RCC 7860 (cell line): ENCODE measurements around the gene SPTY2D1.

ENCODE experiments used
- DNase-seq: peaks from one replicate; pipeline ENCODE4 v3.0.0-alpha.2; 2015; ENCODE audit warnings: low spot score
- FAIRE-seq: peaks from 2 replicates; lab custom pipeline; 2012; peaks lifted over from hg19 to GRCh38; lab: Jason Lieb, UNC

Gene SPTY2D1

GRCh38 chr11:18566406-18566805 lies 67.7 kb downstream of the SPTY2D1 start:
- FAIRE-seq: no peak

GRCh38 chr11:18564149-18564548 lies 70.0 kb downstream of the SPTY2D1 start:
- no peak for DNase-seq
- FAIRE-seq: no peak

More at GRCh38 chr11:18566406-18566805, 67.7 kb downstream of the SPTY2D1 start:
- DNase-seq: no peak

GRCh38 chr11:18563090-18563730 lies 70.9 kb downstream of the SPTY2D1 start:
- no peak for FAIRE-seq
- DNase-seq: no peak
